ENCODE measurements around the gene TRAPPC6A.

The TRAPPC6A gene

GRCh38 chr19:45152504-45153338 lies 25.3 kb downstream of the TRAPPC6A start:
- no peak for TF ChIP-seq CTCF (IDR thresholded peaks at IDR 0.05; ENCODE audit: low read depth, low read length, missing control alignments)
- DNase-seq (ENCODE audit: low read depth), result no peak
- H3K4me3 ChIP-seq (ENCODE audit: low read depth, low read length), result no peak overlapping the region

GRCh38 chr19:45151821-45152503 lies 26.1 kb downstream of the TRAPPC6A start:
- no peak for TF ChIP-seq CTCF (IDR thresholded peaks at IDR 0.05; ENCODE audit: low read depth, low read length, missing control alignments)
- DNase-seq (ENCODE audit: low read depth), result no peak
- H3K4me3 ChIP-seq (ENCODE audit: low read depth, low read length), result no peak overlapping the region

DNA sequence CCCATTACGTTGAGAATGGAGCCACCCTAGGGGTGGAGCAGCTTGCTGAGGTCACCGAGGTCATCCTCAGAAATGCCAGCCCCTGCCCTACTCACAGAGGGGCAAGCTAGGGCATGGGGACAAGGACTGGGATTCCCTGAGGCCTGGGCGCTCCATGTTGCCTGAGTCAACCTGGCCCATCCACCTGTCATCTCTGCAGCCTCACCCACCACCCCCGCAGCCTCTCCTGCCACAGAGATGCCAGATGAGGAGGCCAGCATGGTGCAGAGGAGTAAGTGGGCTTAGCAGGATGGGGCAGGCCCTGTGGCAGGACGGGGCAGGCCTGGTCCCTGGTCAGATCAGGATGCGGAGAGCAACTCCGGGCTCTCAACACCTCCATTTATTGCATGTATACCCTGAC lies 26.7 kb downstream of the TRAPPC6A start:
- no peak for DNase-seq (ENCODE audit: low read depth)
- H3K4me3 ChIP-seq (ENCODE audit: low read depth, low read length), result no peak overlapping the region
- no peak for TF ChIP-seq CTCF (IDR thresholded peaks at IDR 0.05; ENCODE audit: low read depth, low read length, missing control alignments)

- no peak for DNase-seq (ENCODE audit: low read depth)
- H3K4me3 ChIP-seq (ENCODE audit: low read depth, low read length), result no peak overlapping the region
- TF ChIP-seq CTCF (IDR thresholded peaks at IDR 0.05; ENCODE audit: low read depth, low read length, missing control alignments), result no peak
These were observed 27.2 kb downstream of the TRAPPC6A start for GRCh38 chr19:45150751-45151281.

DNA sequence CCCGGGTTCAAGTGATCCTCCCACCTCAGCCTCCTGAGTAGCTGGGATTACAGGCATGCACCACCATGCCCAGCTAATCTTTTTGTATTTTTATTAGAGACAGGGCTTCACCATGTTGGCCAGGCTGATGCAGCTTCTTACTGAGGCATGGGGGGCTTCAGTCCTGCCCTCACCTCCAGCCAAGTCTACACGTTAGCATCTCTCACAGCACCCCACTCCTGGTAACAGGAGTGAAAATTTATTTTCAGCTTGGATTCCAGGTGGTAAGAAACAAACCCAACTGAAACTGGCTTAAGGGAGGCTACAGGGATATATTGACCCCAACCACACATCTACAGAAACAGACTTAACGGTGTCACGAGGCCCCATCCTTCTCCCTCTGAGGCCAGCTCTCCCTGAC lies 27.9 kb downstream of the TRAPPC6A start:
- no peak for TF ChIP-seq CTCF (IDR thresholded peaks at IDR 0.05; ENCODE audit: low read depth, low read length, missing control alignments)
- DNase-seq (ENCODE audit: low read depth), result no peak
- no peak overlapping the region for H3K4me3 ChIP-seq (ENCODE audit: low read depth, low read length)

DNA sequence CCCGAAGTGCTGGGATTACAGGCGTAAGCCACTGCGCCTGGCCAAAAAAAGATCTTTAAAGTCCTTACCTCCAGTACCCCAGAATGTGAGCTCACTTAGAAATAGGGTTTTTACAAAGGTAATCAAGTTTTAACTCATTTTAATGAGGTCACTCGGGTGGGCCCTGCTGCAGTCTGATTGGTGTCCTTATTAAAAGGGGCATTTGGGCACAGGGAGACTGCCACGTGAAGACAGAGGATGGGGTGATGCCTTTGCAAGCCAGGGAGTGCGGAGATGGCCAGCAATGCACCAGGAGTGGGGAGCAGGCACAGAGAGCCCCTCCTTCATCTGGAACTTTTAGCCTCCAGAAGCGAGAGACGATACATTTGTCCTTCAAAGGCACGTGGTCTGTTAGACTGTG lies 28.9 kb downstream of the TRAPPC6A start:
- DNase-seq (ENCODE audit: low read depth), result no peak
- TF ChIP-seq CTCF (IDR thresholded peaks at IDR 0.05; ENCODE audit: low read depth, low read length, missing control alignments), result no peak
- H3K4me3 ChIP-seq (ENCODE audit: low read depth, low read length), result no peak overlapping the region
